Bronchial epithelial cell (primary cell): ENCODE data around the gene MRPL1. TPM values are rescaled to one million over a fixed set of nuclear protein-coding genes. Genes with fewer than 3 reads are reported as not detected.
A peak's percentile ranks its signal among the peaks of the same experiment; 100 is the strongest.

ENCODE experiments used
- DNase-seq: peaks from one replicate; pipeline ENCODE4 v3.0.0-alpha.2; 2010; ENCODE audit warnings: low read depth
- FAIRE-seq: peaks from 2 replicates; lab custom pipeline; 2011; peaks lifted over from hg19 to GRCh38; lab: Jason Lieb, UNC
- H3K27me3 ChIP-seq: 2 replicates; pipeline ENCODE4 v1.5.1; 2011; ENCODE audit warnings: low read length; ENCODE audit not compliant: control insufficient read depth, insufficient read depth
- H3K36me3 ChIP-seq: 2 replicates; pipeline ENCODE4 v1.5.1; 2011; ENCODE audit warnings: low read length; ENCODE audit not compliant: control insufficient read depth, insufficient read depth
- H3K4me3 ChIP-seq: 2 replicates; pipeline ENCODE4 v1.5.1; 2011; ENCODE audit warnings: mild to moderate bottlenecking, low read depth, low read length, control low read depth
- CTCF ChIP-seq: IDR thresholded peaks from 2 replicates; pipeline ENCODE4 v1.5.1; 2011; ENCODE audit warnings: mild to moderate bottlenecking, moderate library complexity, low read length, control low read depth, inconsistent platforms; ENCODE audit not compliant: insufficient read depth, severe bottlenecking
- total RNA-seq: library from RNA; depleted of rRNA; stranded (reverse); fragments of >200 nt; gene quantifications from 2 replicates; pipeline ENCODE4 v1.2.1, GENCODE V29; 2014

MRPL1 gene
- total RNA-seq, 1 donor from 2014 or later, result 24.7 TPM

GRCh38 chr4:77989968-77990367 lies 127.3 kb downstream of the MRPL1 start:
- TF ChIP-seq CTCF, result no peak
- FAIRE-seq (no peak), DNase-seq (no peak)
- H3K27me3 ChIP-seq, result no peaks in the 10 kb centered on the region
- no peak overlapping the region for H3K4me3 ChIP-seq
- no peaks in the 10 kb centered on the region for H3K36me3 ChIP-seq

- peak; percentile 51 for DNase-seq
- FAIRE-seq, result no peak
- Histone ChIP-seq H3K36me3 (no peaks in the 10 kb centered on the region), H3K27me3 (no peaks in the 10 kb centered on the region), H3K4me3 (no peak overlapping the region)
- no peak for TF ChIP-seq CTCF
Measured at GRCh38 chr4:77990456-77990855, 127.8 kb downstream of the MRPL1 start.

- Histone ChIP-seq H3K36me3 (no peaks in the 10 kb centered on the region), H3K27me3 (no peaks in the 10 kb centered on the region), H3K4me3 (no peak overlapping the region)
- FAIRE-seq (no peak), DNase-seq (peak; percentile 25)
- TF ChIP-seq CTCF, result no peak
Measured at GRCh38 chr4:77990904-77991358, 128.3 kb downstream of the MRPL1 start.

- FAIRE-seq (no peak), DNase-seq (no peak)
- Histone ChIP-seq H3K36me3 (no peaks in the 10 kb centered on the region), H3K27me3 (no peaks in the 10 kb centered on the region), H3K4me3 (no peak overlapping the region)
- no peak for TF ChIP-seq CTCF
Measured at GRCh38 chr4:77992581-77992980, 130.0 kb downstream of the MRPL1 start.

- Histone ChIP-seq H3K27me3 (no peaks in the 10 kb centered on the region), H3K36me3 (no peaks in the 10 kb centered on the region)
Measured at GRCh38 chr4:77994194-77994721, 131.6 kb downstream of the MRPL1 start.

More at GRCh38 chr4:77994194-77994721, 131.6 kb downstream of the MRPL1 start:
- TF ChIP-seq CTCF, result peak; percentile 61
- H3K4me3 ChIP-seq, result no peak overlapping the region
- DNase-seq, result peak; percentile 72
- FAIRE-seq, result no peak
